HG03571 (cell line): ENCODE data around the gene CNBD2.
"Not testable (repeated sequence)": the region's sequence is repeated elsewhere in the genome, so short reads cannot be mapped to it uniquely, and the experiment has no call there.

Experiments used
- ATAC-seq: cut with Tn5 transposase; IDR thresholded peaks from one replicate; pipeline ENCODE4 v1.9.1; 2021; ENCODE audit not compliant: unreplicated experiment

The CNBD2 gene

GRCh38 chr20:35974256-35974655 is 5.9 kb downstream of the CNBD2 start:
- no peak for ATAC-seq

GRCh38 chr20:35975576-35976373 is 7.4 kb downstream of the CNBD2 start:
- no peak for ATAC-seq

GRCh38 chr20:35978041-35978513 is 9.7 kb downstream of the CNBD2 start:
- ATAC-seq: no peak

GRCh38 chr20:35979544-35979943 is 11.2 kb downstream of the CNBD2 start:
- ATAC-seq: no peak

GRCh38 chr20:35981969-35982368 is 13.6 kb downstream of the CNBD2 start:
- no peak for ATAC-seq

- ATAC-seq: no peak
Measured at GRCh38 chr20:35984382-35984781, 16.0 kb downstream of the CNBD2 start.

- ATAC-seq: no peak
Measured at GRCh38 chr20:35985806-35986205, 17.4 kb downstream of the CNBD2 start.

- ATAC-seq: no peak
Measured at GRCh38 chr20:35988910-35989463, 20.6 kb downstream of the CNBD2 start.

GRCh38 chr20:35991142-35991771 is 22.9 kb downstream of the CNBD2 start:
- no peak for ATAC-seq

GRCh38 chr20:35992713-35993335 is 24.4 kb downstream of the CNBD2 start:
- no peak for ATAC-seq

- ATAC-seq: no peak
Measured at GRCh38 chr20:35994994-35995453, 26.6 kb downstream of the CNBD2 start.

GRCh38 chr20:35996492-35996891 is 28.1 kb downstream of the CNBD2 start:
- ATAC-seq: not testable (repeated sequence)

- ATAC-seq: not testable (repeated sequence)
Measured at GRCh38 chr20:36001331-36001730, 32.9 kb downstream of the CNBD2 start.

GRCh38 chr20:36002855-36003254 is 34.5 kb downstream of the CNBD2 start:
- ATAC-seq: no peak

- no peak for ATAC-seq
Measured at GRCh38 chr20:36004045-36004444, 35.7 kb downstream of the CNBD2 start.

GRCh38 chr20:36008461-36009035 is 40.2 kb downstream of the CNBD2 start:
- no peak for ATAC-seq

- ATAC-seq: no peak
Measured at GRCh38 chr20:36010076-36010475, 41.7 kb downstream of the CNBD2 start.

- no peak for ATAC-seq
Measured at GRCh38 chr20:36010825-36011224, 42.4 kb downstream of the CNBD2 start.

- no peak for ATAC-seq
Measured at GRCh38 chr20:36015806-36016403, 47.5 kb downstream of the CNBD2 start.

GRCh38 chr20:36017048-36017951 is 48.9 kb downstream of the CNBD2 start:
- no peak for ATAC-seq
